GM18907 (cell line): ENCODE results near the gene UBE2Q2.
"Not testable (repeated sequence)": the region's sequence is repeated elsewhere in the genome, so short reads cannot be mapped to it uniquely, and the experiment has no call there.

Experiments used
- ATAC-seq: cut with Tn5 transposase; IDR thresholded peaks from one replicate; pipeline ENCODE4 v1.9.1; 2021; ENCODE audit warnings: mild to moderate bottlenecking, moderate library complexity; ENCODE audit not compliant: unreplicated experiment

UBE2Q2 gene

GRCh38 chr15:75864213-75865059, 21.2 kb downstream of the UBE2Q2 start:
- no peak for ATAC-seq

- ATAC-seq: not testable (repeated sequence)
Measured at GRCh38 chr15:75866045-75866444, 22.8 kb downstream of the UBE2Q2 start.

DNA sequence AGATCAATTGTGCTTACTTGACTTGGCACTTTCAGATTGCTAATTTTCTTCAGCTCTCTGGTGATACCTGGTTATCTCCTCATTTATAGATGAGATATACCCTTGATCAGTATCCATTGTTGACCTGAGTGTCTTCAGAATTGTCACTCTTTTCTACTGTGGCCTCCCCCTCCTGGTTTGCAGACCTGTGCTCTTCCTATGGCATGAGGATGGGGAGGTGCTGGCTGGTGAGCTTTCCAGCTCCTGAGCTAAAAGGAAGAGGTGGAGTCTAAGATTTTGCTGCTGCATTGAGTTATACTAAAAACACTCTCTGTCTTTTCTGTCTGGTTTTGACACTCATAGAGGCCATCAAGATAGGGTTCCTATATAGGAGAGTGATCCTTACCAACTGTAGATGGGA, 23.7 kb downstream of the UBE2Q2 start:
- no peak for ATAC-seq

DNA sequence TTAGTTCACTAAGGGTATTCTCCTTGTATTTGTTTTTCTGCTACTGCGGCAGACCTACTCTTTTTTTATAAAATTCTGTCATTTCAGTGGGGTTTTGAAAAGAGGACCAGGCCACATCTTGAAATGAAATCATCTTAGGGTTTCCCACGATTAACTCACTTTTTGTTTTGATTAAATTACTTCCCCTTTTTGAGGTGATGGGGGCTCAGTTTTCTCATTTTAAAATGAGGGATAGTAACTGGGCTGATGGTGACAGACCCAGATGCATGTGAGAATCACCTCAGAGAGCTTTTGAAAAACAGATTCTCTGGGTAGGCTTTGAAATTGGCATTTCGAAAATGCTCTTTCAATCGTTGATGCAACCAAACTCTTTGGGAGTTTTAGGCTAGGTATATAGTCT, 24.2 kb downstream of the UBE2Q2 start:
- ATAC-seq: no peak

GRCh38 chr15:75868019-75868418, 24.8 kb downstream of the UBE2Q2 start:
- no peak for ATAC-seq

DNA sequence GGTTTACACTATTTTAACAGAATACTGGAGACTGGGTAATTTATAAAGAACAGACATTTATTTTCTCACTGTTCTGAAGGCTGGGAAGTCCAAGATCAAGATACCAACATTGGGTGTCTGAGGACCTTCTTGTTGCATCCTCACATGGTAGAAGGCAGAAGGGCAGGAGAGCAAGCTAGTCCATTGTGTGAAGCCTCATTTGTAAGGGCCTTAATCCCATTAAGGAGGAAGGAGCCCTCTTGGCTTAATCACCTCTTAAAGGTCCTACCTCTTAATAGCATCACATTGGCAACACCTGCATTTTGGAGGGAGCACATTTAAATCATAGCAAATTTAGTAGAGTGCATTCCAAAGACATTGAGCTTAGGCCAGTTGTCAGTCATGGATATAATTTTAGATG, 26.2 kb downstream of the UBE2Q2 start:
- no peak for ATAC-seq

DNA sequence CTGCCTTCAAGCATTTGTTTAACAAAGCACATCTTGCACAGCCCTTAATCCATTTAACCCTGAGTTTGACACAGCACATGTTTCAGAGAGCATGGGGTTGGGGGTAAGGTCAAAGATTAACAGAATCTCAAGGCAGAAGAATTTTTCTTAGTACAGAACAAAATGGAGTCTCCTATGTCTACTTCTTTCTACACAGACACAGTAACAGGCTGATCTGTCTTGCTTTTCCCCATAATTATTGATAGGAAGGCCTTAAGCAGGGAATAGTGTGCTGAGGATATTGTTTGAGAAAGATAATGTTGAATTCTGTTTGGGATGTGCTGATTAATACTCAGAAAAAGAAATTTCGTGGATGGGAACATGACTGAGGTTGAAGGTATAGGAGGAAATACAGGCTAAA, 28.3 kb downstream of the UBE2Q2 start:
- ATAC-seq: not testable (repeated sequence)

DNA sequence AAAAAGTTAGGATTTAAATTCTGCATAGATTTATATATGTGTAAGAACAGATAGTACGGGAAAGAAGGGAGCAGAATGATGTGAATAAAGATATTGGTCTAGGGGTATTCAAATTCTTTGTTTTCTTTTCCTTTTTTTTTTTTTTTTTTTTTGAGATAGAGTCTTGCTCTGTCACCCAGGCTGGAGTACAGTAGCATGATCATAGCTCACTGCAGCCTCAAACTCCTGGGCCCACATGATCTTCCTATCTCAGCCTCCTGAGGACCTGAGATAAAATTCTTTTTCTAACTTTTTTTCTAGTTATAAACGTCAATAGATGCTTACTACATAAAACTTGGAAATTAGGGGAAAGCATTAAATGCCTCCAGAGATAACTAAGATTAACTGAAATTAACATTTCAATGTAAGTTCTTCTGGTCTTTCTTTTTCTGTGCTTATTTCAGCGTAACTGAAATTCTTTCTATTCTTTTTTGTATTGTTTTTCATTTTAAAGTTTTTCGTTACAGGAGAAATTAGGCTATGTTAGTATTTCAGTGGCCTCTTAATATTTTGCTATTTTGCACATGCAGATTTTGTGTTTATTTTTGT, 29.2 kb downstream of the UBE2Q2 start:
- no peak for ATAC-seq

- ATAC-seq: no peak
Measured at GRCh38 chr15:75884041-75884440, 40.8 kb downstream of the UBE2Q2 start.

DNA sequence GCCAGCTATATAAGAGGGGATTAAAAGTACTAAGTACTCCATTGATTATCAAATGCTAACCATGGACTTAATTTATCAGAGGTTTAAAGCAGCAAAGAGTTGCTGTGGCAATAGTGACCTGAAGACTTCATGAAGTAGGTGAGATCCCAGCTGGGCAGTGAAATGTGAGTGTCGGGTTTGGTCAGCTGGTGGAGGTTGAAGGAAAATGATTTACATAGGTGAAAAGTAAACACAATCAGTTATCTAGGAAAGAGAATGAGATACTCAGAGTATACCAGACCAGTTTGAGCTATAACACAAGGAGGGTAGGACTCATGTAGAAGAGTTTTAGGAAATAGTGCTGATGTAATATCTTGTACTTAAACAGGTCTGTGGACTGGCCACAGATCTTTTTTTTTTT, 43.9 kb downstream of the UBE2Q2 start:
- no peak for ATAC-seq

DNA sequence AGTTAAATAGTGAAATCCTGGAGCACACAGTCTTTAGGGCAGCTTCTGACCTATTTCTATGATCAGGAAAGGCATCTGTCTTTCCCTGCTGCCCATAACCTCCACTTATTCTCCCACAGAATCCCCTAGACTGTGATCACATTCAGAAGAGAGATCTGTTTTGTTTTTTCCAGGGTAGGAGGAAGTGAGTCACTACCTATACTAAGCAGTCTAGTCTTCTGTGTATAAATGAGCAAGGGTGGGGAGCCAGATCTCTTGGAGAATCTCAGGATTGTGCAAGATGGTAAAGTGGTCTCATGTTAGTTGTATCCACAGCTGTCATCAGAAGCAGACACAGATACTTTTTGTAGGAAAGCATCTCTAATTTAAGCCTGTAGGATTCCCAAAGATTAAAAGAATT, 48.6 kb downstream of the UBE2Q2 start:
- no peak for ATAC-seq

GRCh38 chr15:75895731-75896130, 52.5 kb downstream of the UBE2Q2 start:
- ATAC-seq: no peak

DNA sequence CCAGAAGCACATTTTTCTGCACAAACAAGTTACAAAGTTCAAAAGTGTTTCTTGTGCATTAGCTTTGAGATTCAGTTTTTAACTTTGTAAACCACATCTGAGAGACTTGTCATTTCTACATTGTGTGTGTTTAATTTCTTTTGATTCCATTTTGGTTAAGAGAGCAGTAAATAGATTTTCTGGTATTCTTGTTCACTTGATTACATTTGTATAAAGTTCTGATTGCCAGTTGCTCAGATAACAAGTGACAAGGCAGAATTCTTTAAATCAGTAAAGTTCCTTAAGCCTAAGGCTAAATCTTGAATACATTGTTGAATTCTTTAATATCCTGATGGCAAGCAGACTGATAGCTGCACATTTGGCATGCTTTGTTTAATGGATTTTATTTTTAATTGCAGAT, 57.3 kb downstream of the UBE2Q2 start:
- ATAC-seq: no peak

GRCh38 chr15:75902129-75902557, 58.9 kb downstream of the UBE2Q2 start:
- no peak for ATAC-seq

DNA sequence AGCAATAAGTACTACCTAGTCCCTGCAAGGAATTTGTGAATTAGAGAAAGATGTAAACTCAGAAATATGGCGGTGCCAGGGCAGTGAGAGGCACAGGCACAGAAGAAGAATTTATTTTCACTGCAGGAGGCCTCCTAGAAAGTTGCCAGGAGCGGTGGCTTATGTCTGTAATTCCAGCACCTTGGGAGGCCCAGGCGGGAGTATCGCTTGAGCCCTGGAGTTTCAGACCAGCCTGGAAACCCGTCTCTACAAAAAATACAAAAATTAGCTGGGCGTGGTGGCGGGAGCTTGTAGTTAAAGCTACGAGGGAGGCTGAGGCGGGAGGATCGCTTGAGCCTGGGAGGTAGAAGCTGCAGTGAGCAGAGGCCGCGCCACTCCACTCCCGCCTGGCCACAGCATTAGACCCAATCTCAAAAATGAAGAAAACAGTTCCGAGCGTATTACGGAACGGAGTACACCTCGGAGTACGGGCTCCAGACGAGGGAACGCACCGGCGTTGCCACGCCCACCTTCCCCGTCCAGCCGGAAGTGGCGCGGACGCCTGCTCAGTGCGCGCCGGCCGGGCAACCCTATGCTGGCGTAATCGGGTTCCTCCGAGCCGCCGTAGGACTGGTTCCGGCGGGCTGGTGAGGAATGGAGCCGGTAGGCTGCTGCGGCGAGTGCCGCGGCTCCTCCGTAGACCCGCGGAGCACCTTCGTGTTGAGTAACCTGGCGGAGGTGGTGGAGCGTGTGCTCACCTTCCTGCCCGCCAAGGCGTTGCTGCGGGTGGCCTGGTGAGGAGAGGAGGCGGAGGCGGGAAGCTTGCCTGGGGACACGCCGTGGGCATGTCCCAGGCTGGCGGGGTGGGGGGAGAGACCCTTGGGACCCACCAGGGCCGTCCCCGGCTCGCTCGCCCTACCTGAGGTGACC, 60.3 kb downstream of the UBE2Q2 start, which contains the start of gene FBXO22:
TSS of gene FBXO22 (plus strand) at position 548 of the 909 bp plus-strand sequence. CDS start at position 634, 86 bp downstream.
- ATAC-seq: peak; percentile 88

GRCh38 chr15:75905231-75905630, 62.0 kb downstream of the UBE2Q2 start:
- no peak for ATAC-seq

GRCh38 chr15:75910355-75910754, 67.1 kb downstream of the UBE2Q2 start:
- ATAC-seq: not testable (repeated sequence)

- no peak for ATAC-seq
Measured at GRCh38 chr15:75916978-75917377, 73.7 kb downstream of the UBE2Q2 start.

DNA sequence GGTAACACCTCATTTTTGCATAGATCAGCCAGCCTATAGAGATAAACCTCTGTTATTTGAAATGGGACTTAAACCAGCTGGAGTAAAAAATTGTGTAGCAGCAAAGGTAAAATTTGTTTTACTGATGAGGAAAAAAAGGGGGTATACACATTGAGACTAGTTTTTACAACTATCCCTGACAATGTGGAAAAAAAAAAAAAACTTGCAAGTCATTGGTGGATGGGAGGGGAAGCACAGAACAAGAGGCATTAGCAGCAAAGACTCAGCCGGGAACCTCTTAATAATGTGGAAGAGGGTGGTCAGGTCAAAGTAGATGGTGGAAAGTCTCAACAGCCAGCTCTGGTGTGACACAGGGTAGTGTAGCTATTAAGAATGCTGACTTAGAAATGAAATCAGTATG, 74.9 kb downstream of the UBE2Q2 start:
- ATAC-seq: no peak

DNA sequence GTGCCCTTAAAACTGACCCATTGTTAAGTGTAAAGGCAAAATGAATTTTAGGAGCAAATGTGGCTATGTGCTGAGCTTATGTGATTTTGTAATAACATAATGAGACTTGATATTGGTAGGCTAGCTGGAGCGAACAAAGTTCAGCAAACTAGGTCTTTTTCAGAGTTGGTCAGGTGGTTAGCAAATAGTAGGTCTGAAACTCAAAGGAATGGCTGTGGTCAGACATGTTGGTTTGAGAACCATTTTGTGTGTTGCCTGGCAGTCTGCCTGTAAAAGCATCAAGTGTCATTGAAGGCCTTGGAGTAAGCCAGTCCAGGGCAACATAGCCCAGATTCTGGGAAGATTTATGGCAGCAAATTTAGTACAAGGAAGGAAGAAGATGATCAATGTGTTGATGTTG, 76.8 kb downstream of the UBE2Q2 start:
- ATAC-seq: no peak
